Tibial nerve (tissue), 3 donors: ENCODE measurements around the gene RGS17.

Experiments used
- POLR2A ChIP-seq, 2 donors: fragments of 450-650 bp; IDR thresholded peaks; one replicate each; pipeline ENCODE4 v1.6.1; 2017; ENCODE audit warnings: antibody characterized with exemption in 2 of 2, mild to moderate bottlenecking in 2 of 2, moderate library complexity in 2 of 2
- TF ChIP-seq, protein P1 (sequence below), 5 experiments: fragments of 200-600 bp in 3 of 5; fragments of 450-650 bp in 2 of 5; sonication (generic) in 3 of 5; IDR thresholded peaks; one replicate each; pipeline ENCODE4 v1.5.1; 2016 to 2019; ENCODE audit warnings: antibody characterized with exemption in 5 of 5, mild to moderate bottlenecking in 3 of 5, moderate library complexity in 2 of 5

DNA sequence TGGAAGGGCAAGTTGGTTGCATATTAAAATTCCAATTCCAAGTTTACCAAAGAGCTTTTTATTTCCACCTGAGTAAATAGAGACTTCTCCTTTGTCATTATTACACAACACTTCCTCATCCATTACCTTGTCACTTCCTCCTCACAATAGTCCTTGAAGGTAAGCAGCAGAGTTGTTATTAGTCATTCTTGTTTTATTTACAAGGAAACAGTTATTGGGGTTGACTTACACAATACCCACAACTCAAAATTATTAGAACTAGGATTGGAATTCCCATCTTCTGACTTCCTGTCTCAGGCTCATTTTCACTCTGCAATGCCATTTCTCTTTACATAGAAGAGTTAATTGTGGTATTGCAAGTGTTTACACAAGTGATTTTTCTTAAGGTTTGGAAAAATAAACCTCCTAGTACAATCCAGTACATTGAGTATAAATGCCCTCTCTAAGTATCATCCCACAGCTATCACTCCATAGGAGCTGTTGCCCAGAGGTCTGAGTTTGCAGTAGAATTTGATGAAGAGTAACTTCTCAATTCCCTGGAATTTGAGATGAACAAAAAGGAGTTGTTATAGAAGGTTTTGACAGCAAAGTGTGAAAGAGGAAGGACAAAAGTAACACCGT, 99.6 kb downstream of the RGS17 start:
- TF ChIP-seq POLR2A (IDR thresholded peaks at IDR 0.05): no peak
- TF ChIP-seq, protein P1, sequence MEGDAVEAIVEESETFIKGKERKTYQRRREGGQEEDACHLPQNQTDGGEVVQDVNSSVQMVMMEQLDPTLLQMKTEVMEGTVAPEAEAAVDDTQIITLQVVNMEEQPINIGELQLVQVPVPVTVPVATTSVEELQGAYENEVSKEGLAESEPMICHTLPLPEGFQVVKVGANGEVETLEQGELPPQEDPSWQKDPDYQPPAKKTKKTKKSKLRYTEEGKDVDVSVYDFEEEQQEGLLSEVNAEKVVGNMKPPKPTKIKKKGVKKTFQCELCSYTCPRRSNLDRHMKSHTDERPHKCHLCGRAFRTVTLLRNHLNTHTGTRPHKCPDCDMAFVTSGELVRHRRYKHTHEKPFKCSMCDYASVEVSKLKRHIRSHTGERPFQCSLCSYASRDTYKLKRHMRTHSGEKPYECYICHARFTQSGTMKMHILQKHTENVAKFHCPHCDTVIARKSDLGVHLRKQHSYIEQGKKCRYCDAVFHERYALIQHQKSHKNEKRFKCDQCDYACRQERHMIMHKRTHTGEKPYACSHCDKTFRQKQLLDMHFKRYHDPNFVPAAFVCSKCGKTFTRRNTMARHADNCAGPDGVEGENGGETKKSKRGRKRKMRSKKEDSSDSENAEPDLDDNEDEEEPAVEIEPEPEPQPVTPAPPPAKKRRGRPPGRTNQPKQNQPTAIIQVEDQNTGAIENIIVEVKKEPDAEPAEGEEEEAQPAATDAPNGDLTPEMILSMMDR (IDR thresholded peaks at IDR 0.05): no peak
